Stimulated activated CD4-positive, alpha-beta T cell treated with anti-CD3 and anti-CD28 coated beads, Interleukin-1b, Interleukin-23, amount 100 ng/mL, for 4 hours (primary cell): ENCODE data around the gene EPHX1.
"Not testable (repeated sequence)": the region's sequence is repeated elsewhere in the genome, so short reads cannot be mapped to it uniquely, and the experiment has no call there.

ENCODE experiments used
- DNase-seq, 2 donors: peaks; one replicate each; pipeline ENCODE4 v3.0.0-alpha.2; 2020; ENCODE audit warnings: low read depth in 2 of 2

The EPHX1 gene

DNA sequence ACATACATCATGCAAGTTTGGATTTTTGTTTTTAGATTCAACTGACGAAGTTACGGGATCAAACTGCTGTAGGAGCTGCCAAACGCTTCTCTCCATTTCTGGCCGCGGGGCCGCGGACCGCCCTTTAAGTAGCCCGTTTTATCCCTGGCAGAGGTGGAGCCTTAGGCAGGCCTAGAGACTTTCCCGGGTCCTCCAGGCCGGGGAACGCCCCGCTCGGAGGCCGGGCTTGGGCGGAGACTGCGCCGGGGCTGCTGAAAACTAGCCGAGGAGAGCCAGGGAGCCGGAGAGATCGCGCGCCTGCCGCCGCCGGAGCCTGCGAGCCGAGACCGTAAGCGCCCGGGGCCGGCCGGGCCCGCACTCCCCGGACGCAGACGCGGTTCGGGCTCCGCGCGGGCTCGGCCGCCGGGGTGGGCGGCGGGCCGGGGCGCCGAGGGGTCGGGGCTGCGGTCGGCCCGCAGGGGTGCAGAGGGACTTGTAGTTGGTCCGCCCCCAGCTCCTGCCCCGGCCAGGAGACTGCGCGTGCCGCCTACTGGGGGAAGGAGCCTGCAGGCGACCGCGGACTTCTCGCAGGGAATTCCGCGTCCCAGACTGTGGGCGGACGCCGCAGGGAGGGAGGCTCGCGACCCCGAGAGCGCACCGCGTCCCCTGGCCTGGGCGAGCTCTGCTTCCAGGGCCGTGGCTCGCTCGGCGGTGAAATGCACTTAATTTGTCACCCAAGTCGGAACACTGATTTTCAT lies at the start of gene EPHX1:
EPHX1 (plus strand) TSS at position 283 of the 737 bp plus-strand sequence. CDS start 18,606 bp downstream, outside the sequence.
- peak; percentile 33 to 65 for DNase-seq

DNA sequence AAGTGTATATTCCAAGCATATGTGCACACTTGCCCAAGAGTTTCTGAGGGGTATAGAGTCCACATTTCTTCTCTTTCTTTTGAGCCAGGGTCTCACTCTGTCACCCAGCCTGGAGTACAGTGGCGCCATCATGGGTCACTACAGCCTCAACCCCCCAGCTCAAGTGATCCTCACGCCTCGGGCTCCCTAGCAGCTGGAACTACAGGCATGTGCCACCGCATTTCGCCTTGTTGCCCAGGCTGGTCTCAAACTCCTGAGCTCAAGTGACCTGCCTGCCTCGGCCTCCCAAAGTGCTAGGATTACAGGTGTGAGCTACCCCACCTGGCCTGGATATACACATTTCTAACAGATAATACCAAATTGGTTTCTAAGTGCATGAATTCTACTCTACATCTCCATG lies 49.4 kb upstream of the EPHX1 start:
- no peak for DNase-seq

- not testable (repeated sequence) for DNase-seq
Measured at GRCh38 chr1:225761395-225761794, 48.5 kb upstream of the EPHX1 start.

- no peak for DNase-seq
Measured at GRCh38 chr1:225762002-225762441, 47.9 kb upstream of the EPHX1 start.

DNA sequence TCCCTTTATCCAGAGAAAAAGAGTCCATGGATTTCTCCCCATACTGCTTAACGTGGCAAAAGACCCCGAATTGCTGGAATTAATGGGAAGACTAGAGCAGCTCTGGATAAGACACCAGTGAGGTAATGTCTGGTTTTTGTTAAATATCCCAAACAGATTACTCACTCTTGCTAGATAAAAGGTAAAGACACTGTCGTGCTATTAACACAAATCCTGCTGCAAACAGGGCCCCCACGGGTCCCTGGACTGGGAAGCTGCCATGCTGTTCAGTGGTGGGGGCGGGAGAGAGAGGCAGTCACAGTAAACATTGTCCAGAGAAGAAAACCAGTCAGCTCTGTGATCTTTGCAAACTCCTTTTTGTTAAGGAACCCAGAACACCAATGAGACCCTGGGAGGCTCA lies 47.5 kb upstream of the EPHX1 start:
- DNase-seq = no peak

DNA sequence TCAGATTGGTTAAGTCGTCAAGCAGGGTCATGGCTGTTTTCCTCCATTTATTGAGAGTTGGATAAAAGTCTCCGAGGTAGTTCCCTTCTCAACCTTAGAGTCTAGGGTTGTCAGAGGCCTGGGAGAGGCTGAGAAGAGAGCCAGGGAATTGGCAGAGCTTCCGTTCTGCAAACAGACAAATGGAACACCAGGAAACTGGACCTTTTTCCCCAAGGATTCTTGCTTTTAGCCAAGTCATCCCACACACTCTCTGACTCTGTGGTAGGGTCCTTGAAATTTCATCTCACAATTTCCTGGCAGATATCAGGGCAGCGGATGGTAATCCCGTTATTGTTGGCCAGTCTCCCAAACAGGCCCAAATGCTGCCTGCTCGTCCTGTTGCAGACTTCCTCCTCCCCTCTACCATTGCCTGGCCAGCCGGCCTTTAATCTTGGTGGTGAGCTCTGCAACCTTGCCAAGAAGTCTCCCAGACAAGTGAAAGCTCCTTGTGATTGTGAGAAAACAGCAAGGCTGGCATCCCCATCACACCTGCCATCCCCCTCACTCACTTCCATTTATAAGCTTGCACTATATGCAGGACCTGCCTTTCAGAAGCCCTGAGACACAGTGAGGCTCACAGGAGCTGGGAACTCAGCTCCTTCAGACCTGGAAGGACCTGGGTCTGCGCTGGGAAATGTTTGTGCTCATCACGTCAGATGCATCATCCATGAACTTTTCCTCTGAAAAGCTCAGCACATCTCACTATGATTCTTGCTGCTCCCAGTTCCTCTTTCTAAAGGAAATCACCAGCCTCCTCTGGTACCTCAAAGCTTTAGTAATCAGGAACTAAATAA lies 46.0 kb upstream of the EPHX1 start:
- DNase-seq = no peak

GRCh38 chr1:225765982-225766674 lies 43.8 kb upstream of the EPHX1 start:
- DNase-seq = no peak

GRCh38 chr1:225766967-225767633 lies 42.8 kb upstream of the EPHX1 start:
- no peak for DNase-seq

DNA sequence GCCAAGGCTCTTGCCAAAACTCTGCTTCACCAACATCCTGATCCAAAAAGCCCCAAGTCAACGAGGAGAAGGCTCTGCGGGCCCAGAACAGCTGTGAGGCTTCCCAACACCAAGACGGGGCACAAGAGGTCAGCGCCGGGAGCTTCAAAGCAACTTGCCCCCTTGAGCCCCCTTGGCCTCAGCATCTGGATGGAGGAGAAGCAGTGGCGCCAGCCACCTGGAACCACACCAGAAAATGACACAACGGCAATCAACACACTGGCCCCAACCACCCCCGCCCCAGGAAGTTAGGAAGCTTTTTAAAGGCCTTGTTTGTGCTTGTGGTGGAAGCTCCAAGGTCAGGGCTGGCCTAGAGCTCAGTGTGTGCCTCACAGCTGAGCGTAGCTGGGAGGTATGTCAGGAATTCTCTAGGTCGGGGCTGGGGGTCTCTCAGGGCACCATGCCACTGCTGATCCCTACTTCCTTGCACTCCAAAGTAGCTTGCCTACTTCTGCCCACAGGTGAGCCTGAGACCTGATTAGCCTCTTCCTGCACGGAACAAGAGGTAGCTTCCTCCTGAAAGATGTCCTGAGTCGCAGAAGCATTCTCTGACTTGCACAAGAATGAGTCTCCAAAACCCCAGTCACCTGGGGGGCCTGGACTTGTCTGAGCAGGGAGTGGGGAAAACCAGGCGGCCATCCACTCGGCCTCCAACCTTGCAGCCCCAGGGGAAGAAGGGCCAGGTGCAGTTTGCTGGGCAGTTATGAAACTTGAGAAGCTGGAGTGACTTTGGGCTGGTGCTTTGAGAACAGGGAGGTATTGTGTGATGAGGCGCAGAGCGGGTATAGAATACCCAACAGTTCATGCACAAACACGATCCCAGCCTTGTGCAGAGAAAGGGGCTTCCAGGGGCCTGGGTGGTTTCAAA lies 42.0 kb upstream of the EPHX1 start:
- no peak for DNase-seq

DNA sequence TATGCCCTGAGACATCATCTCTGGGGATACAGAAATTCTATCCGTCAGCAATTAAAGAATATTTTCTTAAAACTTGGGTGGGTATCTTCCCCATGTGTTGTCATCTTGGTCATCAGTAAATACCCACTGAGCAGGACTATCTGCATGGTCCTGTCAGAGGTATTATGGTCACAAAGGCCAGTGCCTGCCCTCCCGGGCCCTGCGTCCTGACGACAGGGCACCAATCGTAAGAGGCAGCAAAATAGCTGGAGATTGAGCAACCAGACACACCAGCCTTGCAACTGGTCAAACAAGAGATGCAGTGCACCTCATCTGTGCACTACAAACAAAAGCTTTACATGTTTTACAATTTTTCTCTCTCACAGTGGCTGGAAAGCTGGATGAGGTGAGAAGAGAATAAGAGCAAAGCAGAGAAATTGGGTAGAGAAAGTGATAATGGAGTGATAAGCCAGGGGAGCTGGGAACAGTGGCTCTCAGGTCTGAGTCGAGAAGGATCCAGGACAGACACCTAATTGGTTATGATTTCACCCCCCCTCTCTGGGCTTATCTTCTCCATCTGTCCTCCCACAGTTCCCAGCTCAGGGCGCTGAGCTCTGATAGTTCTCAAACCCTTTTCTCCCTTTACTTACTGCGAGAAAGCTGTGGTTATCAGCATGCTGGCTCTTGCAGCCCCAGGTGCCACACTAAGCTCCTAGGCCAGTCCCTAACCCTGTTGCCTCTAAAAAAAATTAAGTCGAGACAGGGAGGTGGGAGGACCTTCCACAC lies 41.1 kb upstream of the EPHX1 start:
- DNase-seq = no peak

DNA sequence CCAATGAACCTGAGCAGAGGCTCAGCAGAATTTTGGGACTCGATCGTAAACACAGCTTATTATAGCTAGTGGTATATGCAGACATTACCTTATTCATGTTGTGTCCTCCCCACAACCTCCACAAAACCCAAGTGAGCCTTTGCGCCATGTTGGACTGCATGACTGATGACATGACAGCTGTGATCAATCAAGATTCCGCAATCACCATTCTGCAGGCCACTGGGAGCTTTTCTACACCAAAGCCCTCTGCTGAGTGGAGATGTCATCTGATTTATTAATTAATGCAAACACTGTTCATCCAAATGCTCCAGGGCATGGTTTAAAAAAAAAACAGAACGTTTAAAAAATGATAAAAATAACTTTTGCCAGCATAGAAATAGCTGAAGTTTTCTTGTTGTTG lies 40.2 kb upstream of the EPHX1 start:
- DNase-seq = no peak

DNA sequence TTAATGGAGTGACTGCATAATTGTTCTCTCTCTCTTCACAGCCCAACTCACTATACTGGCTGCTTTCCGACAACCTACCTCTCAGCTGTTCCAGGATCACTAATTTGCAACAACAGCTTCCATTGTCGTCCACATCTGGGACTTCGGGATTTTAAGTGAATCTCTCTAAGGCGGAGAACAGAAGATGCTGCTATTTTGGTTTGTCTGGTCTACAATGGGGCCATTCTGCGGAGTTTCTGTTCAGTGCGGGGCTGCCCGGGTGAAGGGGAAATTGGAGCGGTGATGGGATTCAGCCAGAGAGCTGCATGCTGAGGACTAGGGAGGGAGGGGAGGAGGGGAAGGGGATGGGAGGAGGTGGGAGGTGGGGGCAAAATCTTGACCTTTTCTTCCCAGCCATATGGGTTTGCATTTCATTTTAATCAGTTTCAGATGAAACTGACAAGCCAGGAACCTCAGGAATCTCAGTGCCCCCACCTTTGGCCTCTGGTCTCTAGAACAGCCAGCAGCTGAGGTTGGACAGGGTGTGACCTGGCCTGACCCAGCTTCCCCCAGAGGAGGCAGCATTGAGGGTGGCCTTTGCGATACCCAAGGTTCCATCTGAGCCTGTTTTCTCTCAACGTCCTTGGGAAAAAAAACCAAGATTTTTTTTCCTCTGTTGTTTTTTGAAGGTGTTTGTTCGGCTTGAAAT lies 39.2 kb upstream of the EPHX1 start:
- no peak for DNase-seq

- DNase-seq = no peak
Measured at GRCh38 chr1:225771661-225772322, 38.1 kb upstream of the EPHX1 start.

GRCh38 chr1:225772323-225772768 lies 37.6 kb upstream of the EPHX1 start:
- no peak for DNase-seq

DNA sequence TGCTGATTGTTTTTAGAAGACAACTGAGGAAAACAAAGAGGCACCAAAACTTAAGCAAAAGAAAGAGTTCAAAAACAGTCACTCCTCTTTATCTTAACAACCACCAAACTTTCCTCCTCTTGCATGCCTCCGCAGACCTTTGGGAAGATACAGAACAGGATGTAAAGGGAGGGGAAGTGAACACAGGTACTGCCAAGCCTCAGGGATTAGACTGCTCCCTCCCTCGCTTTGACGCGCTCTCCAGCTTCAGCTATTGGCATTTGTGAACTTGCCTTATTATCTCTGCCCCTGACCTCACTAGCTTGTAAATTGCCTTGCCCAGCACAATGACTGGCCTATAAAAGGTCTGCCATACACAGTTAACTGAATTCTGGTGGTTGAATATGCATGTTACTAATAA lies 37.1 kb upstream of the EPHX1 start:
- DNase-seq = no peak

- DNase-seq = no peak
Measured at GRCh38 chr1:225774281-225775147, 35.4 kb upstream of the EPHX1 start.

- DNase-seq = no peak
Measured at GRCh38 chr1:225776294-225776693, 33.6 kb upstream of the EPHX1 start.

- DNase-seq = no peak
Measured at GRCh38 chr1:225777058-225777582, 32.8 kb upstream of the EPHX1 start.
